GM19351 (cell line): ENCODE results near the gene ACTL8.

ENCODE experiments used
- ATAC-seq: cut with Tn5 transposase; IDR thresholded peaks from one replicate; pipeline ENCODE4 v1.9.1; 2021; ENCODE audit warnings: mild to moderate bottlenecking, moderate library complexity; ENCODE audit not compliant: unreplicated experiment

The ACTL8 gene

GRCh38 chr1:17799642-17800041 lies 44.5 kb downstream of the ACTL8 start:
- no peak for ATAC-seq

GRCh38 chr1:17802164-17802563 lies 47.0 kb downstream of the ACTL8 start:
- no peak for ATAC-seq

GRCh38 chr1:17802945-17803344 lies 47.8 kb downstream of the ACTL8 start:
- no peak for ATAC-seq

GRCh38 chr1:17805869-17806684 lies 50.9 kb downstream of the ACTL8 start:
- ATAC-seq = no peak

- ATAC-seq = no peak
Observed at GRCh38 chr1:17808816-17809215, 53.7 kb downstream of the ACTL8 start.

GRCh38 chr1:17810668-17811067 lies 55.5 kb downstream of the ACTL8 start:
- no peak for ATAC-seq

- no peak for ATAC-seq
Observed at GRCh38 chr1:17816511-17816910, 61.4 kb downstream of the ACTL8 start.

GRCh38 chr1:17819129-17819802 lies 64.1 kb downstream of the ACTL8 start:
- ATAC-seq = no peak

GRCh38 chr1:17820198-17820597 lies 65.1 kb downstream of the ACTL8 start:
- ATAC-seq = no peak

- no peak for ATAC-seq
Observed at GRCh38 chr1:17822741-17823426, 67.8 kb downstream of the ACTL8 start.

GRCh38 chr1:17825273-17826164 lies 70.4 kb downstream of the ACTL8 start:
- no peak for ATAC-seq

- ATAC-seq = no peak
Observed at GRCh38 chr1:17826165-17826488, 71.0 kb downstream of the ACTL8 start.

GRCh38 chr1:17828991-17829390 lies 73.9 kb downstream of the ACTL8 start:
- no peak for ATAC-seq

GRCh38 chr1:17829579-17829978 lies 74.4 kb downstream of the ACTL8 start:
- no peak for ATAC-seq

- ATAC-seq = no peak
Observed at GRCh38 chr1:17831597-17831996, 76.5 kb downstream of the ACTL8 start.

GRCh38 chr1:17833661-17834501 lies 78.7 kb downstream of the ACTL8 start:
- no peak for ATAC-seq

GRCh38 chr1:17834561-17835100 lies 79.5 kb downstream of the ACTL8 start:
- ATAC-seq = no peak

- no peak for ATAC-seq
Observed at GRCh38 chr1:17837233-17838030, 82.3 kb downstream of the ACTL8 start.

GRCh38 chr1:17839641-17840196 lies 84.6 kb downstream of the ACTL8 start:
- ATAC-seq = no peak
